Measurements from ENCODE around the gene TEKT3. TPM values are rescaled to one million over a fixed set of nuclear protein-coding genes. Genes with fewer than 3 reads are reported as not detected.

The TEKT3 gene
- total and polyA plus RNA-seq, 7 donors: 0.05 to 0.97 (median 0.38) TPM; not detected in 3

GRCh38 chr17:15270628-15271381 lies 70.6 kb downstream of the TEKT3 start:
- ATAC-seq: peak in 2 of 4 donors; percentile 31 to 43
- no peaks in the 10 kb centered on the region for H3K36me3 ChIP-seq (ENCODE audit: insufficient read depth in 1 of 2, low read depth in 1 of 2)
- no peak for TF ChIP-seq CTCF (IDR thresholded peaks at IDR 0.05)
- H3K4me3 ChIP-seq: no peak overlapping the region
- H3K27me3 ChIP-seq (ENCODE audit: insufficient read depth in 3 of 3, low read length in 2 of 3): no peaks in the 10 kb centered on the region
- no peaks in the 10 kb centered on the region for H3K9me3 ChIP-seq
- intact Hi-C loops (cut with DNase I): no loop called here
- H3K4me1 ChIP-seq: peaks cover 7% of the 10 kb centered on the region
- 85 to 92% (median 86%) methylated on average over 9 of the region's 9 CpGs for WGBS, 3 donors
- DNase-seq: peak; percentile 37 to 66
- H3K27ac ChIP-seq: no peak overlapping the region

GRCh38 chr17:15269780-15270089 lies 71.7 kb downstream of the TEKT3 start:
- peaks cover 13% of the 10 kb centered on the region for H3K4me1 ChIP-seq
- intact Hi-C loops (cut with DNase I): loop anchor here in 1 of 2 donors (5.0 to 10.0 kb wide), 2 partner anchors 38 to 75 kb away; partner anchors contain the start of gene TEKT3
- no peaks in the 10 kb centered on the region for H3K36me3 ChIP-seq (ENCODE audit: insufficient read depth in 1 of 2, low read depth in 1 of 2)
- TF ChIP-seq CTCF (IDR thresholded peaks at IDR 0.05): no peak
- H3K27ac ChIP-seq: peak overlapping the region; percentile 4
- ATAC-seq (peak in 1 of 4 donors; percentile 10), DNase-seq (no peak)
- H3K9me3 ChIP-seq: no peaks in the 10 kb centered on the region
- WGBS, 3 donors: 34 to 46% (median 41%) methylated on average over 5 of the region's 5 CpGs
- no peaks in the 10 kb centered on the region for H3K27me3 ChIP-seq (ENCODE audit: insufficient read depth in 3 of 3, low read length in 2 of 3)
- no peak overlapping the region for H3K4me3 ChIP-seq

- TF ChIP-seq CTCF (IDR thresholded peaks at IDR 0.05): no peak
- DNase-seq: no peak
- no peak for ATAC-seq
- Histone ChIP-seq H3K27me3 (ENCODE audit: insufficient read depth in 3 of 3, low read length in 2 of 3) (no peaks in the 10 kb centered on the region), H3K36me3 (ENCODE audit: insufficient read depth in 1 of 2, low read depth in 1 of 2) (no peaks in the 10 kb centered on the region), H3K9me3 (no peaks in the 10 kb centered on the region), H3K4me1 (peaks cover 18% of the 10 kb centered on the region), H3K4me3 (no peak overlapping the region), H3K27ac (peak overlapping the region; percentile 4)
- intact Hi-C loops (cut with DNase I): loop anchor here in 1 of 2 donors (5.0 to 10.0 kb wide), 2 partner anchors 38 to 76 kb away; partner anchors contain the start of gene TEKT3
- WGBS, 3 donors: 43 to 44% (median 43%) methylated on average over 7 of the region's 7 CpGs
Measured at GRCh38 chr17:15269087-15269779, 72.2 kb downstream of the TEKT3 start.

GRCh38 chr17:15268461-15268860 lies 72.9 kb downstream of the TEKT3 start:
- no peaks in the 10 kb centered on the region for H3K36me3 ChIP-seq (ENCODE audit: insufficient read depth in 1 of 2, low read depth in 1 of 2)
- H3K27ac ChIP-seq: no peak overlapping the region
- DNase-seq (no peak), ATAC-seq (no peak)
- WGBS, 3 donors: 32 to 53% (median 32%) methylated on average over 1 of the region's 1 CpG
- H3K27me3 ChIP-seq (ENCODE audit: insufficient read depth in 3 of 3, low read length in 2 of 3): no peaks in the 10 kb centered on the region
- no peak for TF ChIP-seq CTCF (IDR thresholded peaks at IDR 0.05)
- intact Hi-C loops (cut with DNase I): loop anchor here in 1 of 2 donors (5.0 to 10.0 kb wide), 2 partner anchors 39 to 76 kb away; partner anchors contain the start of gene TEKT3
- no peaks in the 10 kb centered on the region for H3K9me3 ChIP-seq
- peaks cover 26% of the 10 kb centered on the region for H3K4me1 ChIP-seq
- H3K4me3 ChIP-seq: no peak overlapping the region
